Measurements from ENCODE around the gene SYT6. TPM values are rescaled to one million over a fixed set of nuclear protein-coding genes. Genes with fewer than 3 reads are reported as not detected.

The SYT6 gene
- total RNA-seq, 4 donors from 2014 or later = 0.30 to 0.44 TPM; not detected in 2

DNA sequence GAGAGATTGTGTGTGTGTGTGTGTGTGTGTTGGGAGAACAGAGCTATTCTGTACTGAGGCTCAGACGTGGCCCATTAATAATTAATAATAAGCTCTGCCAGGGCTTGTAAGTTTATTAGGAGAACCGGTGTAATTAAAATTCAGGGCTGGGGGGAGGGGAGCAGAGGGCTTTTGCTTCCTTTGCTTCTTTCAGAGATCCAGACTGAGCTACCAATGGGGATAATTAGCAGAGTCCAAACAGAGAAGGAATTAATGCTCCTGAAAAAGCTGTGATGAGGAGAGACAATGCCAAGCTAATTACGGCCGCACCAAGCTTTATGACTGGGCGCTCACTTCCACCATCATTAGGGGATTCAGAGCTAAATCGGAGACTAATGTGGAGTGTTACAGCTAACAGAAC is 4.5 kb downstream of the SYT6 start:
- Histone ChIP-seq H3K36me3 (no peaks in the 10 kb centered on the region), H3K27ac (no peak overlapping the region), H3K27me3 (peaks cover 4 to 77% of the 10 kb centered on the region in 2 donors), H3K9me3 (no peaks in the 10 kb centered on the region), H3K4me1 (peaks cover 0 to 28% (median 19%) of the 10 kb centered on the region in 4 donors), H3K4me3 (no peak overlapping the region)
- WGBS, 2 donors = 58 to 61% methylated on average over 6 of the region's 6 CpGs
- DNase-seq (ENCODE audit: low spot score in 2 of 2) = no peak
- TF ChIP-seq EP300 (IDR thresholded peaks at IDR 0.05) (no peak), POLR2A (IDR thresholded peaks at IDR 0.05) (no peak)
- TF ChIP-seq, protein P1, sequence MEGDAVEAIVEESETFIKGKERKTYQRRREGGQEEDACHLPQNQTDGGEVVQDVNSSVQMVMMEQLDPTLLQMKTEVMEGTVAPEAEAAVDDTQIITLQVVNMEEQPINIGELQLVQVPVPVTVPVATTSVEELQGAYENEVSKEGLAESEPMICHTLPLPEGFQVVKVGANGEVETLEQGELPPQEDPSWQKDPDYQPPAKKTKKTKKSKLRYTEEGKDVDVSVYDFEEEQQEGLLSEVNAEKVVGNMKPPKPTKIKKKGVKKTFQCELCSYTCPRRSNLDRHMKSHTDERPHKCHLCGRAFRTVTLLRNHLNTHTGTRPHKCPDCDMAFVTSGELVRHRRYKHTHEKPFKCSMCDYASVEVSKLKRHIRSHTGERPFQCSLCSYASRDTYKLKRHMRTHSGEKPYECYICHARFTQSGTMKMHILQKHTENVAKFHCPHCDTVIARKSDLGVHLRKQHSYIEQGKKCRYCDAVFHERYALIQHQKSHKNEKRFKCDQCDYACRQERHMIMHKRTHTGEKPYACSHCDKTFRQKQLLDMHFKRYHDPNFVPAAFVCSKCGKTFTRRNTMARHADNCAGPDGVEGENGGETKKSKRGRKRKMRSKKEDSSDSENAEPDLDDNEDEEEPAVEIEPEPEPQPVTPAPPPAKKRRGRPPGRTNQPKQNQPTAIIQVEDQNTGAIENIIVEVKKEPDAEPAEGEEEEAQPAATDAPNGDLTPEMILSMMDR (IDR thresholded peaks at IDR 0.05) = no peak

DNA sequence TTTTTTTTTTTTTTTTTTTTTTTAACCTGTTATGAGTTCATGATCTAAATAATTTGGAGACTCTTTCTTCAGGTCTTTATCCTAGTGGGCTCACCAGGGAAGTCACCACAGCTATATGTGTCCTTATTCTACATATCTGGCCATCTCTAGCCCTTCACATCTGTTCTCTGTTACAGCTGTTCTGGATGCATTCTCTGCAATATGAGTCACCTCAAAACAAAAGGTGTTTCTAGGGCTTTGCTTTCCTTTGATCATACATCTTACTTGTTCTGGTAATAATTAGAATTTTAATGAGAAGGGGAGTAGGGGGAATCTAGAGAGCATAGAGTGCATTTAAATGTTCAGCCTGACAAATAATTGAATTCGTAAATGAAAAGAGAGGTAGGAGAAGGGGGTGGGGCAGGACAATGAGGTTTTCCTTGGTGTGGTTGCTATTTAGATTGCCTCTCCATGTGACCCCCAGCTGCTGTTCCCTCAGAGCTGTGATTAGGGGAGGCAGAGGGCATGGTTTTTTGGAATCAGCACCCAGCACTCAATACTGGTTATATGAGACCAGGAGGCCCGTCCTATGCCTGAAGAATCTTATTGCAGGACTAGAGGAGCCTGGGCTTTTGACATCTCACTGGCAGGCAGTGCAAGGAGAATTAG is 8.0 kb downstream of the SYT6 start:
- TF ChIP-seq EP300 (IDR thresholded peaks at IDR 0.05) = no peak
- no peak for TF ChIP-seq POLR2A (IDR thresholded peaks at IDR 0.05)
- TF ChIP-seq, protein P1 (IDR thresholded peaks at IDR 0.05) = no peak
- no peak for DNase-seq (ENCODE audit: low spot score in 2 of 2)
- H3K27me3 ChIP-seq = peaks cover 0 to 43% of the 10 kb centered on the region in 2 donors
- no peaks in the 10 kb centered on the region for H3K36me3 ChIP-seq
- H3K4me1 ChIP-seq = no peaks in the 10 kb centered on the region
- H3K27ac ChIP-seq = no peak overlapping the region
- H3K4me3 ChIP-seq = no peak overlapping the region
- H3K9me3 ChIP-seq = no peaks in the 10 kb centered on the region
- 57 to 73% methylated on average over 2 of the region's 2 CpGs for WGBS, 2 donors

DNA sequence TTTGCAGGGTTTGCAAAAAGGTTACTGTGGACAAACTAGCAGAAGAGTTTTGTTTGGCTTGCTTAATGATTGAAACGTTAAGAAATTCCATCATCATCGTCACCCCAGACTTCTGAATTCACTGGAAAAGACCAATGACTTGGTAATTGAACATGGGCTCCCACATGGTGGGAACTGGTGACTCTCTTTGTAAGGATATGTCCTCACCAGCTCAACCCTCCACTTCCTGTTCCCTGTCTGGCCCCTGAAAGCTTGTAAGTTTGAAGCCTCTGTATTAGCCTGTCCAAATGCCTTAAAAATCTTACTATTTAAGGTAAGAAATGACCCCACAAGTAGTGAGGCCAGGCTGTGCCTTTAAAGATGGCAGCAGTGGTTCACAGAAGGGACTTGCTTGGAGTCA is 9.7 kb downstream of the SYT6 start:
- Histone ChIP-seq H3K27ac (no peak overlapping the region), H3K36me3 (no peaks in the 10 kb centered on the region), H3K4me3 (no peak overlapping the region), H3K9me3 (no peaks in the 10 kb centered on the region), H3K4me1 (no peaks in the 10 kb centered on the region), H3K27me3 (peaks cover 0 to 32% of the 10 kb centered on the region in 2 donors)
- TF ChIP-seq, protein P1 (IDR thresholded peaks at IDR 0.05) = no peak
- TF ChIP-seq EP300 (IDR thresholded peaks at IDR 0.05) (no peak), POLR2A (IDR thresholded peaks at IDR 0.05) (no peak)
- no peak for DNase-seq (ENCODE audit: low spot score in 2 of 2)
- 80 to 92% methylated on average over 2 of the region's 2 CpGs for WGBS, 2 donors

DNA sequence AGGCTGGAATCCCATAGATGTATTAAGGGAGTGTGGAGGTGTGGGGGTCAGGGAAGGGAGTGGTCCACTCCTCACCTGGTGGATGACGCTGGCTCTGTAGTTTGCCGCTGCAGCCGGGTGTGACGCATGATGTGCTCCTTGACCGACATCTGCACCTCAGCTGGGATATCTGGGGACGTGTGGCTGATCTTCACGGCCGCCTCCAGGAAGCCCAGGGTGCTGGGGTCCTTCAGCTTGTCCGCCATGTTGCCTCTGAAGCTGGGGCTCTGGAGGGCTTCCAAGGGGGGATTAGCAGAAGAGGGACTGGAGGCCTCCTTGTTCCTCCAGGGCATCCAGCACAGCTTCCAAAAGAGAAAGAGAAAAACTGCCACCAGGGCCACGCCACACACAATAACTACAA is 14.1 kb downstream of the SYT6 start:
- no peaks in the 10 kb centered on the region for H3K4me1 ChIP-seq
- H3K36me3 ChIP-seq = no peaks in the 10 kb centered on the region
- 94% methylated on average over 8 to 10 of the region's 10 CpGs for WGBS, 2 donors
- H3K27ac ChIP-seq = no peak overlapping the region
- no peak for DNase-seq (ENCODE audit: low spot score in 2 of 2)
- no peaks in the 10 kb centered on the region for H3K9me3 ChIP-seq
- peaks cover 0 to under 1% of the 10 kb centered on the region in 2 donors for H3K27me3 ChIP-seq
- TF ChIP-seq POLR2A (IDR thresholded peaks at IDR 0.05) (no peak), EP300 (IDR thresholded peaks at IDR 0.05) (no peak)
- TF ChIP-seq, protein P1 (IDR thresholded peaks at IDR 0.05) = no peak
- no peak overlapping the region for H3K4me3 ChIP-seq

DNA sequence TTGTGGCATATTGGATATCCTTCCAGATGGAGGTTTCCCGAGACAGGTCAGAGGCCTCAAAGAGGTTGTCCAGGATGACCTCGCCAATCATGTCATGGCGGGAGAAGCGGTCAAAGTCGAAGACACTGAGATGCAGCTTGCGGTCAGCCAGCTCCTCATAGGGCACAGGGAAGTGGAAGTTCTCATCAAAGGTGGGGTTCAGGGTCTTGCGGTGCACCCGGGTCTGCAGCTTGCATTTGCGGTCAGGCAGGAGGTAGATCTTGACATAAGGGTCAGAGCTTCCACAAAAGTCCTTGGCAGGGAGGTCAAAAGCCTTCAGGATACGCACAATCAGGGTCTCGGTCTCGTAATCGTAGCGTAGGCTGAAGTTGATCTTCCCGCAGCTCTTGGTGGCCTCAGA is 16.2 kb downstream of the SYT6 start:
- H3K27ac ChIP-seq = no peak overlapping the region
- no peak for DNase-seq (ENCODE audit: low spot score in 2 of 2)
- H3K9me3 ChIP-seq = no peaks in the 10 kb centered on the region
- H3K4me3 ChIP-seq = no peak overlapping the region
- no peaks in the 10 kb centered on the region for H3K27me3 ChIP-seq
- H3K36me3 ChIP-seq = no peaks in the 10 kb centered on the region
- 95 to 98% methylated on average over 15 of the region's 15 CpGs for WGBS, 2 donors
- no peaks in the 10 kb centered on the region for H3K4me1 ChIP-seq
- TF ChIP-seq POLR2A (IDR thresholded peaks at IDR 0.05) (no peak), EP300 (IDR thresholded peaks at IDR 0.05) (no peak)
- TF ChIP-seq, protein P1 (IDR thresholded peaks at IDR 0.05) = no peak
